ENCODE results near the gene TTC33.

TTC33 gene

DNA sequence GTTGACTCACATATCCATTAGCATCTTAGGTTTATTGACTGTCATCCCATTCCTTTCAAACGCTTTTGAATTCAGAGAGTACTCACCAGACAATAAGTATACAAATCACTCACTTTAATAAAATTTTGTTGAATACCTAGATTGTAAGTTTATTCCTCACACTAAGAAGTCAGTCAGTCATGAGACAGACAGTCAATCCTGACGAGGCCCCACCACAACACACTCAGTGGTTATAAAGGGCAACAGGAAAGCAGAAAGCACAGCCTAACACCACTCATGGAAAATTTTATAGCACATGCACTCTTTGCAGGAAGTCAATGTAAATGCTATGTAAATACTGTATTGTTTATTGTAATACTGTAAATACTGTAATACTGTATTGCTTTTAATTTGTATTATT, 252.3 kb downstream of the TTC33 start:
- DNase-seq: no peak

DNA sequence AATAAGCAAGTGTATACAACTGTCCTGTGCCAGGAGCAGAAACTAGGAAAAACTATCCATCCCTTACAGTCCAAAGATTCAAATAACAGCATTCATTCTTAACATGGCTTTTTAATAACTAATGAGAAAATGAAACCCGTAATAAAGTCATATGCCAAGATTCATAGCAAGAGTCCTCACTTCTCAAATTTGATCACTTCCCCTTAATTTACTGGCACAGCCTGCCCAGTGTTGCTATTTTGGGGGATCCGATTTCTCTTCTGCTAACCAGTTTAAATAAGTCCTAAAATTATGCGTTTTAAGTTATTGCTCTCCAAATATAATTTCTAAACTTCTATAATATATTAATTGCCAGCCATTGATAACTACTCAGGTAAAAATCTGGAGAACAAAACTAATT, 253.0 kb downstream of the TTC33 start:
- no peak for DNase-seq

DNA sequence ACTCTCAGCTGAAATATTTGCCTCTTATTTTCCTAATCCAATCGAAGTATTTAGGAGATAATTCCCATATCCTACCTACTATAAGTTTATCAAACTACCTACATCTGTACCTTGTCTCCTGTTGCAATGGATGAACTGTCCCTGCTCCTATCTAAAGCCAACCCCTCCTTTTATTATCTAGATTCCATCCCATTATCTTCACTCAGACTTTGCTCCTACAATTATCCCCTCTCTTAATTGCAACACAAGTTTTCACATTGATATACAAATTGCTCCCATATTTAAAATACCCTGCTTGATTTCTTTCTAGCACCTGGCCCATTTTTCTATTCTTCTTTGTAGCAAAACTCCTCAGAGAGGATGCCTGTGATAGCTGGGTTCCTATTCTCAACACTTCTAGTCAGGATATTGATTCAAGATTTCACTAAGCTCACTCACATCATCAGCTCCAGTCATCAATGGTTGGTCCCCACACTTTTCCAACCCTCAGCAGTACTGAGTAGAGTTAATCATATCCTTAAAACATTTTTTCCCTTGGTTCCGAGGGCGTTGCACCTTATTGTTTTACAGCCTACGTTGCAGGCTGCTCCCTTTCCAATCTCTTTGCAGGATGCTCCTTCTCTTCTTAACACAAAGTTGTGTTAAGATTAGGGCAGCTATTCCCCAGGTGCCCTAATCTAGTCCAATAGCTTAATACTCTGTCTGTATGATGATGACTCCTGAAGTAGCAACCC, 253.9 kb downstream of the TTC33 start:
- no peak for DNase-seq

DNA sequence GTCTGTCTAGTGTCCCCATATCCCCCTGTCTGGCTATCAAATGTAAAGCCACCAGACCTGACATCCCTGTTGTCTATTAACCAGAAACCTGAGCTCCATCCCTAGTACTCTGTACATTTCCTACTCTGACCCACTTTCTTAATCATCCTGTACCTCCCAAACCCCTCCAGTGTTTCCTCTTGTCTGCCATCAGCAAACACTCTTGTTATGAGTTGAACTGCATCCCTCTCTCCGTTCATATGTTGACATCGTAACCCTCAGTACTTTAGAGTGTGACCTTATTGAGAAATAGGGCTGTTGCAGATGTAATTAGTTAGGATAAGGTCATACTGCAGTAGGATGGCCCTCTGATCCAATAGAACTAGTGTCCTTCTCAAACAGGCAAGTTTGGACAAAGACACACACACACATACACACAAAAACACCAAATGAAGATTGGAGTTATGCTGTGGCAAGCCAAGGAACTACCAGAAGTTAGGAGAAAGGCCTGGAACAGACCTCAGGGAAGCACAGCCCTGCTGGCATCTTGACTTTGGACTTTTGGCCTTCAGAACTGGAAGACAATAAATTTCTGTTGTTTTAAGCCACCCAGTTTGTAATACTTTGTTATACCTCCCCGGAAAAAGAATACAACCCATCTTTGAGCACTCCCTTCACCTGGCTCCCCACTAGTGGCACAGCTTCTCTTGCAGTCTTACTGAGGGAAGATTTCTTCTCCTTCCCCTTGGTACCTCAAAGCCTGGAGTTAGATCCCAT, 256.1 kb downstream of the TTC33 start:
- DNase-seq: no peak

DNA sequence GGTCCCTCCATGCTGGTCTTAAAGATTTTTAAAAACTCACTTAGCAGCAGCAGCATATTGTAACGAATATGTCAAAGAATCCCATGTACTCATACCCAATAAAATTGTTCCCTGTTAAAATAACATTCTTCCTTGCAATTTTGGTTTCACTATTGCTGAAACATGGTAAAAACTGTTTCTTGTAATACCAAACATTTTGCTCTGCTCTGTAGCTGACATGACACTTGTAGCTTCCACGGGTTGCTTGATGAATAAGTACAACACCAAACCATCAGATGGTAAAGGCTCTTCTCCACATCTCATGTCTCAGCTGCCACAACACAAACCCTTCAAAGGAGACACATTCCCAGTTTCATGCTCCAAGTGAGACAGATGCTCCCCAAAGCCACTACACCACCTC, 256.8 kb downstream of the TTC33 start:
- DNase-seq: no peak

DNA sequence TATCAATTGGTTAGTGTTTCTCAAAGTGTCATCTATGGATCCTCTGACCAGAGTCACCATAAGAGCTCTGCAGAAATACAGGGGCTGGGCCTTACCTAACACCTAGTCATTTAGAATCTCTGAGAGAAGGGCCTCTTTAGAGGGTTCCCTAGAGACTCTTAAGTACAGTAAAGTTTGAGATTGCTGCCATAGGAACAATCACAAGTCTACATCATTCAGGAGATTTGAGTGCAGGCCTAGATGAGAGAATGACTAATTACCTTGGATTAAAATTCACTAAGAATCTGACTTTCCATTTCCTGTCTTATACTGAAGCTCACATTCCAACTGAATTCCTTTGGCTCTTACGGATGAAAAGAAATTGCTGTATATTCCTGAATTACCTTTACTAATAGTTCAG, 258.2 kb downstream of the TTC33 start:
- DNase-seq: no peak

DNA sequence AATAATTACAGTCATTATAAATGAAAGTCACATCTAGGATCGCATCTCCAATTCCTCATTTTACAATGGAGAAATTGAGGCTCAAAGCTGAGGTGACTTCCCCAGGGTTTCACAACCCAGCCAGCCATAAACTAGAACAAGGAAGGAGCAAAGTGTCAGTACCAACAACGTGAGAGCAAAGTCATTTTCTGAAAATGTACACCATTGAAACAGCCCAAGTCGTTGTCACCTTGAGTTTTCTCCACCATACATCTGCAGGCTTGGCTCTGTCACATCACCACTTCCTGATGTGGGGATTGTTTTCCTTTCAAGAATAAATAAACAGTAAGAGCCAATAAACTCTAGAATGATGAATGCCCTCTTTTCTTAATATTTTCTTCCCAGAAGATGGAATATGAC, 260.5 kb downstream of the TTC33 start:
- DNase-seq: no peak

DNA sequence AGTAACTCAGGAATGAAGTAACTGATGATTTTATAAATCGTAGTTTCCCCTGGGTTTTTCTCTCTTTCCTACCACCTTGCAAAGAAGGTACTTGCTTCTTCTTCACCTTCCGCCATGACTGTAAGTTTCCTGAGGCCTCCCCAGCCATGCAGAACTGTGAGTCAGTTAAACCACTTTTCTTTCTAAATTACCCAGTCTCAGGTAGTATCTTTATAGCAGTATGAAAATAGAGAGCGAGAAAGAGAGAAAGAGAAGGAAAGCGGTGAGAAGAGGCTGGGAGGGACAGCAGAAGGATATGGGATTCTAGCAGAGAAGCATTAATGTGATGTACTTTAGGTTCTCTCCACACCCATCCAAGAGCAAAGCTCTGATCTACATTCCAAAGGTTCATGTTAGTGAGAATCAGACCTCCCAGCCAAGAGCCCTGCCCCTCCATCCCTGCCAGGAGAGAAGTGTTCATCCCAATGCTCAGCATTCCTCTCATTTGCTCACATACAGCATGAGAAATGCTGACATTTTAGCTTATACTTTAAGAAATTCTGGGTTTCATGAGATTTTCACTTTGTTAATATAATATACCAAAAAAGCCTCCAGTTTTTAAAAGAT, 261.0 kb downstream of the TTC33 start:
- DNase-seq: no peak

DNA sequence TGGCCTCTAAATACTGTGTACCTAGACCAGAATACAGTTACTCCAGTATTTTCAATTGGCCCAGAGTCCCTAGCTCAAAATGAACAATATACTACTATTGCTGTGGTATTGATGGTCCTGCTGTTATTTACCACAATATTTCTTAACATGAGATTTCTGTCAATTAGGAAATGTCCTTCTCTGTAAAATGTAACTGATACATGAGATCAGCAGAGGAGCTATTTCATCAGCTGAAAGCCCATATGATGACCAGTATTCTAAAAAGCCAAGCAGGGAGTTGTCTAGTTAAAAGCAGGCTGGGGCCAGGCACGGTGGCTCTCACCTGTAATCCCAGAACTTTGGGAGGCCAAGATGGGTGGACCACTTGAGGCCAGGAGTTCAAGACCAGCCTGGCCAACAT, 263.7 kb downstream of the TTC33 start:
- DNase-seq: no peak

DNA sequence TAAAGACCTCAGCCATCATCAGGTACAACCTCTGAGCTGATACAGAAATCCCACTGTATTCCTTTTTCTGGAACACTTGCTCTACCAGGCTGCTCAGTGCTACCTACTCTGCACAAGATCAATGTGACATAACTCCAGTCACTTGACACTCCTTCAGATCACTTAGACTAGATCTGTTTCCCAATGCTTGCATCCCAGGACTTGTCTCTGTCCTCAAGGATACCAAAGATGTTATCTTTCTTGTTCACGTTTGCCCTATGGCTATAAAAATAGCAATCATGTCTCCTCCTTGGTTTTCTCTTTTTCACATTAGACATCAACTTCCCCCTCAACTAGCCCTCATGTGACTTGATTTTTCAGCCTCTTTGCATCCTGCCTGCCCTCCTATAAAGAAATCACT, 264.1 kb downstream of the TTC33 start:
- DNase-seq: no peak

DNA sequence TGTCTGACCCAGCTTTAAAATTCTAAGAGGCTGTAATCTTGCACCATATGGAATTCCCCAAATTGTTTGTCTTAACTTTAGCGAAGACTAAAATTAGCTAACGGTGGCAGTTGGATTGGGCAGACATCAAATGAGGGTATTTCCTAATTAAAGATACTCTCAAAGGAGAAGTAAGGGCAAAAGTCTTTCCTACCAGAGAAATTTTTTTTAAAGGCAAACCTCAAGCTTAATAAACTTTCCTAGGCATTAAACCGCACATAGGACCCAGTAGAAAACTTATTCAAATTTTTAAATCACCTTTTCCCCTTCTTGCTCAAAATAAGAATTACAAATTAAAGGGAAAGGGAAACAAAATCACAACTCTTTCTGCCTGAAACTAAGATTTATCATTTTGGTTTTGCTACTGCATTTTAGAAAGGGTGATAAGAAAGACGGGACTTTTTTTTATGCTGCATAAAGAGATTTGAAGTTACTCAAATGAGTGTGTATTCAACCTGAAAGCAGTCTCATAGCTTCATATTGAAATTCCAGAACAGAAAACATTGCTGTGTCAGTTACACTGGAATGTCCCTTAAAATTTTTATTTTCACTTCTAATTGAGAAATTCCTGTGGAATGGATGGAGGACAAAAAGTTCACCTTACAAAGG, 265.2 kb downstream of the TTC33 start:
- DNase-seq: no peak

DNA sequence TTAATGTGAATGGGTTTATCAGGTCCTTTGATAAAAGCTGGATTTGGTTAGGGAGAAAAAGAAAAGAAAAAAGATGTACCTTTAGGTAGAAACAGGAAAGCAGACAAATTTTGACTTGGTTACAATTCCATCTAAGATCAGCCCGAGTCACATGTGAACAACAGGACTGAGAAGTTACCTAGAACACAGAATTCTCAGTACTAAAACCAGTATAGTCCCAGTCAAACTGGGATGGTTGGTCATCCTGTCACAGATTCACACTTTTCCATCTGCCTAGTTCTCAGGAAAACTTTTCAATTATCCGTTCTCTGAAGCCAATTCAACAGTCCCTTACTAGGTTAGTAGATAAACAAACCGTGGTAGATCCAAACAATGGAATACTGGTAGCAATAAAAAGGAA, 266.3 kb downstream of the TTC33 start:
- DNase-seq: no peak

DNA sequence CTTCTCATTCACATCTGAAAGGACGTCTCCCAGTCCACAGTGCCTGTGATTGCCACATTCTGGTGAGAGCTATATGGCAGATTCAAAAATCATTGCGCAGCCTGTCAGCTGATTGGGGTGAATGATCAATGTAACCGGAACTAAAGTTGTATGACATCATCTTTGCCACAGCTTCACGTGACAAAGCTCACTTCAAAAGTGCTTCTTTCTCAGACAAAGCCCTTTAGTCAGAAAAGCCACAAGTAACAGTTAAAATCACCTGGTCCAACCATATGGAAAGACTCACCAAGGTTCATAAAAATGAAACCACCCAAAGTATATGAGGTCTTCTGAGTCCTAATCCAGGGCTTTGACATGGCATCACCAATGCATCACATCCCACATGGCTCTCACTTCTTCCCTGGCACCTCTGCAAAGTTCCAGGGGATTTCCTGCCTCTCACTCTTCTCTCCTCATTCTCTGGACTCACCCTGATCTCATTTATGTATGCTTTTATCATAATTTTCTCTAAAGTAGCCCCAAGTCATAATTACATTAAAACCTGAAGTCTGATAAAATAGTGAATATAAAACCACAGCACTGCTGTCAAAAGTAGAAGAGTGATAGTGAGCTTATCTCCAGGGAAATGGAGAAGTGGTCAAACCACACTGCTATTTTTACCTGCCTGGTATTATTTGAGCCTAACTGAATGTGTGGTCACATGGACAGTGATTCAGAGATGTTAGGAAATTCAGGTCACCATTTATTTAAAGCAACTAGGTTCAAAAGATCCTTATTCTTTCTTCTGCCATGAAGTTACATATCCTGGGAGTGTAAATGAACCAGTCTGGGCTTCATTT, 269.1 kb downstream of the TTC33 start:
- no peak for DNase-seq

DNA sequence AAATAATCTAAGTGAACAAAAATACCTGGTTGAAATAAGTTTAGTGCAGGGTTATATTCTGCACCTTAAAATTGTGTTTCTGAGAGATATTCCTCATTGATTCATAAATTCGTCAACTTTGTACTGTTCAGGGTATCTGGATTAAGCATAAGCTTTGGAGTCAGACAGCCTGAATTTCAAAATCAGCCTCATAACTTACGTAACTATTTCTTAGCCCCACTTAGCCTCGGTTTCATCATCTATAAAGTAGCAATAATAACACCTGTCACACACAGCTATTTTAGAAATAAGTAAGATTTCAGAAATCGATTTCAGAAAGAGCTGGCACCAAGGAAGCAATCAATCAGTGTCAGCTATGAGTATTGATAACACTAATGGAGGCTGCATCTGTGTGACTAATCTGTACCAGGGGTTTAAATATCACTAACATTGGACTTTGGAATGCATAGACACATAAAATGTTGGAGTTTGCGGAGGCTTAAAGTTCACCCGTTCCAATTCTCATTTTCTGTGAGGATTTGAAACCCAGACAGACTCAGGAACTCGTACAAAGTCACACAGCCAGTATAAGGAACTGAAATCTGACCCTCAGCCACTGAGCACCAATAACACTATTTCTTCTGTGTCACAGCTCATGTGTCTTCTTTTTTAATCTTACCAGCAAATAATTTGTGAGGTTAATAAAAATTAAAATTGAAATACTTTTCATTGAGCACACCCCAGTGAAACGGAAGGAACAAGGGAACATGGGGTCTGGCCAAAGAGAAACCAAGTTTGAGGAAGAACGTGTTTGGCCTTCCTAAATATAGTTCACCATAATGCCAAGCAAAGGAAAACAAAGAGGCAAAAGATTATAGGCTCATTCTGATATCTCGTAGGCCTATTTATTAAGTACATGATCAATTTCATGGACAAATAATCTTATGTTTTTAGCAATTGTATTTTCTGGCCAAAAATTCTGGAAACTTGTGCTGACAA, 270.5 kb downstream of the TTC33 start:
- no peak for DNase-seq

DNA sequence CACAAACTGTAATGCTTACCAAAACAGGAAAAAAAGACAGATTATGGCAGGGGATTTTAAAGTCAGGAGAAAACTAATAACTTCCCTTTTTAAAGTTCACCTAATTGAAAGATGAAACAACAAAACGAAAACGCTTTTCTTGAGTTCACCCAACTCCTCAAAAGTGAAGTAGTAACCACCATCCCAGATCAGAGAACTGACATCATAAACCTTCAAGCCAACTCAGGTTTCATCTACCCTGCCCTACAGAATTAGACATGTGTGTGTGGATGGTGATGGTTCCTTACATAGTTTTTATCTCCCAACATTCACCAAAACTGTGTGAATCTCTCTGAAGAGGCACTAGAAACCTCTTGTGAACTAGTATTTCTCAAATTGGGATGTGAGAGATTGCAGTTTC, 271.3 kb downstream of the TTC33 start:
- DNase-seq: no peak

DNA sequence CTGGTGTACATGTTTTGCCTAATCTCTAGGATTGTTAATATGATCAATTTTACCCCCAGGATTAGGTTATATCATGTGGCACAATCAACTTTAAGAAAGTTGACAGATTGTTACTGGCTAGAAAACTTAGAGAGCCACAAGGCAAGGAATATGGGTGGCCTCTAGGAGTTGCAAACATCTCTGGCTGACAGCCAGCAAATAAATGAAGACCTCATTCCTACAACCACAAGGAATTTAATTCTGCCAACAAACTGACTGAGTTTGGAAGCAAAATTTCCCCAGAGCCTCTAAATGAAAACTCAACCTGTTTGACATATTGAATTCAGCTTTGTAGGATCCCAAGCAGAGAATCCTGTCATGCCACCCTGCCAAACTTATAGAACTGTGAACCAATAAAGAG, 272.4 kb downstream of the TTC33 start:
- DNase-seq: no peak

DNA sequence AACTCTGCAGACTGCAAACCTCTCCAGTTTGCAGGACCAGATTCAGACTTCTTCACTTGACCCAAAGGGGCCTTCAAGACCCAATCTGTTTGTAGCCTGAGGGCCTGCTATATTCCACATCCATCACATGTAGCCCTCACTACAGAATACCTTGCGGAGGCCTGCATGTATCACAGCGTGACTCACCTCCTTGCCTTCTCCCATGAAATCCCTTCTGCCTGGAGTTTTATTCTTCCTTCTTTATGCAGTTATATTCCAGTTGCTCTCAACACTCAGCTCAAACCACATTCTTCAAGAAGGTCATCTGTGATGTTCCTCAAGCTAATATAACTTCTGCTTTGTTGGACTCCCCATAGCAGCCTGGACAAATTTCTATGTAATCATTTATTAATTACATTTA, 274.5 kb downstream of the TTC33 start:
- no peak for DNase-seq

DNA sequence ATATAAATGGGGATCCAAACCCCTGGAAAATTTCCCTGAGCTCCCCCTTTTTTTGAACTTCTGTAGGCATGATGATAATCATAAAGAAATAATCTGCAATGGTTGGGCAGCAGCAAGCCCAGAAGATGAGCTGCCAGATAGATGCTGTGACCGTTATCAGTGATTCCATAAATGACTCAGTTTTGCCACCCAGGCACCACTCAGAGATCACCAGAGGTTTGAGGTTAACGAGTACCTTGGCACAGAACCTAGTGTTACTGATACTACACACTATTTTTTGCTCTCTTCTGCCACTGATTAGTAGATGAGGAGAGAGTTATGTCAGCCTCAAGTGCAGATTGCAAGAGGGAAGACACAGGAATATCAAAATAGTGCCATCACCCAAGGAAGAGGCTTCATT, 275.4 kb downstream of the TTC33 start:
- no peak for DNase-seq

DNA sequence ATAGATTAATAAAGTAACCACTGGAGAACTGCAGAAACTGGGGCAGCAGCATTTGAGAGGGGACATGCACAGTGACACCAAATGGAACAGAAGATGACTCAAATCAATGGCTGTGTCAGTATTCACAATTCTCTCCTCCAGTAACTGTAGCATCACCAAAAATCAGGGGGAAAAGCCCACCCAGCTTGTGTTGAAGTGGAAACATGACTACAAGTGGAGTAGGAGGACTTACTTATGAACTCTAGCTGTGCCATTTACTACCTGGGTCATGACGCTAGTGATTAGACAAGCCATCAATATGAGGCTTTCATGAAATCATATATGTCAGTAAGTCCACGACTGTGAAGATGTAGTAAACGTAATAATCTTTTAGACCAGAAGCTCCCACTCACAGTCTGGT, 275.8 kb downstream of the TTC33 start:
- DNase-seq: no peak

DNA sequence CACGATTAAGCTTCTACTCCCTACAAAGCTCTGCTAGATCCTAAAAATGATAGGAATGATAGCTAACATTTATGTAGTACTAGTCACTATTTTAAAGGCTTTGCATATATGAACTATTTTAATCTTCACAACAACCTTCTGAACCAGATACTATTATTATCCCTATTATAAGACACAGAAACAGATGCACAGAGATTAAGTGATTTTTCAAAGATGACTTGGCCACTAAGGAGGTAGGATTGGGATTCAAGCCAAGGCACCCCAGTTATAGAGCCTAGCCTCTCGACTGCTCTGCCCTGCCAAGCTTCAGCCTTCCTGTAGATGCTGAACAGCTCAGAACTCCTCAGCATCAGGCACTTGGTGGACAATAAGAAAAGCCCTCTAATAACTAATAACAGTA, 277.0 kb downstream of the TTC33 start:
- DNase-seq: no peak

DNA sequence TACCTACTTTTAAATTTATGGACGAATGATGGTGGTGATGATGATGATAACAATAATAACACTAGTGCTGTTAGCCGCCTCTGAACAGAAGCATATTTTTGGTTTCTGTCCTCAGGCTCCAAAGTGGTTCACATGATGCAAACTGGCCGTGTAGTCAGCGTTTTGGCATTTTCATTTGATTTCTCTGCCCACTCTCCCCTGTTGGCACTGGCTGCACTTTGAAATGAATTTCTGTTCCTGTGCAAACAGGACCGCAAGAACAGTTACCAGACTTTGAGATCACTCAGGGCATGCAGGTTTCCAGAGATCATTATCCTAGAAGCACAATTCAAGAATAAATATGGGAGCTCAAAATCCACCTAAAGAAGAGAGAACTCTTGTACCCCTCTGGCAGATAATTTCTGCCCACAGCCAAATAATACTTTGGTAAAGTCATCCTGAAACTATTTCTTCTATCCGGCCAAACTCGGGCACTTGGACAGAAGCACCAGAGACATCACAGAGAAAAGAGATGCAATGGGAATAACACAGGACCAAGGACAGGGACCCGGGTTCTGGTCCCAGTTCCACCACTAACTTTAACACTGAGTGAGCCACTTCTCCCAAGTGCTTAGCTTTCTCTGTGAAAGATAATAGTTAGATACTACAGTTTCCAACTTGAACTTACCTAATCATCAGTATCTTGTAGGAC, 277.8 kb downstream of the TTC33 start:
- no peak for DNase-seq
